GM12891 (cell line): ENCODE results near the gene MYOM1.

ENCODE experiments used
- PAX5 ChIP-seq: IDR thresholded peaks from 2 replicates; pipeline ENCODE4 v1.6.1; 2011; ENCODE audit warnings: low read length, moderate library complexity, mild to moderate bottlenecking; ENCODE audit not compliant: insufficient read depth, severe bottlenecking
- POLR2A ChIP-seq: IDR thresholded peaks from 2 replicates; pipeline ENCODE4 v1.6.1; 2011; ENCODE audit warnings: low read depth, low read length, control low read depth
- POLR2AphosphoS5 ChIP-seq: IDR thresholded peaks from 2 replicates; pipeline ENCODE4 v1.6.1; 2011; ENCODE audit warnings: low read depth, low read length, control low read depth
- POU2F2 ChIP-seq: IDR thresholded peaks from 2 replicates; pipeline ENCODE4 v1.6.1; 2011; ENCODE audit warnings: low read depth, mild to moderate bottlenecking, control low read depth, low read length, moderate library complexity
- SPI1 ChIP-seq: IDR thresholded peaks from 2 replicates; pipeline ENCODE4 v1.6.1; 2011; ENCODE audit warnings: low read depth, low read length, control low read depth
- TAF1 ChIP-seq: IDR thresholded peaks from 2 replicates; pipeline ENCODE4 v1.6.1; 2011; ENCODE audit warnings: low read depth, low read length, control low read depth

DNA sequence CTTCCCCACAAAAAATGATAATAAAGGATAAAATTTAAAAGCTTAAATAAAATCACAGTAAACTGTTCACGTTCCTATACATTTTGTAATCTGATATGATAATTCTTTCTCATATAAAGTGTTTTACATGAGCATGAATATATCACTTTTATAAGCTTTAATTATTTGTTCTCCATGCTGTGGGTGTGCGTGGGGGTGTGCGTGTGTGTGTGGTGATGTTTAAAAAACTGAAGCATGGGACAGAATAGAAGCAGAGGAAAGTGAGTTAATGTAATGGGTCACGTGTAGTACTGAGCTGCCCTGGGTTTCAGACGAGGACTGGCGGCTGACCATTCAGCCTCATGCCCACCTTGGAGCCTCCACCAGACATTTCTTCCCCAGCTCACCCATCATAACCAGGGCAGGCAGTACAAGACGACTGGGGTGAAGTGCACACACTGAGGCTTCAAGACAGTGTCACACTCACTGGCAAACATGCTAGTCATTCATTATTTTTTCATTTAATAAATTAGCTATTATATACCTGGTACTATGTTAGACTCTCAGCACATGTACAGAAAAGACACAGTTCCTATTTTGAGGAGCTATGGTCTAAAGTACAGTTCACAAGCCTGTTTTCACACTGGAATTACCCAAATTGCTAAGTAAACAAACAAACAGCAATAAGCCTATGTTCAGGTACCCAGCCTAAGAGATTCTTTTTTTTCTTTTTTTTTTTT is 109.6 kb downstream of the MYOM1 start:
- TF ChIP-seq POLR2A = no peak
- no peak for TF ChIP-seq PAX5
- TF ChIP-seq POLR2AphosphoS5 = no peak
- no peak for TF ChIP-seq SPI1
- TF ChIP-seq TAF1 = no peak
- TF ChIP-seq POU2F2 = no peak
